Mesodermal cell (in vitro differentiated cells): Measurements from ENCODE around the gene NGEF.
"Not testable (repeated sequence)": the region's sequence is repeated elsewhere in the genome, so short reads cannot be mapped to it uniquely, and the experiment has no call there.

Source experiments
- H3K27ac ChIP-seq: 2 replicates; pipeline ENCODE4 v1.7.0; 2013; ENCODE audit warnings: mild to moderate bottlenecking, low read depth, low read length, moderate library complexity; ENCODE audit not compliant: severe bottlenecking
- H3K36me3 ChIP-seq: 2 replicates; pipeline ENCODE4 v1.7.1; 2013; ENCODE audit warnings: mild to moderate bottlenecking, low read length, moderate library complexity; ENCODE audit not compliant: control insufficient read depth, insufficient read depth
- H3K4me1 ChIP-seq: one replicate; pipeline ENCODE4 v1.7.1; 2013; ENCODE audit warnings: mild to moderate bottlenecking, low read length; ENCODE audit not compliant: insufficient read depth, control insufficient read depth, poor library complexity, severe bottlenecking
- H3K4me3 ChIP-seq: 2 replicates; pipeline ENCODE4 v1.7.0; 2013; ENCODE audit warnings: low read length, control low read depth, mild to moderate bottlenecking; ENCODE audit not compliant: insufficient read depth, poor library complexity, severe bottlenecking; ENCODE audit errors: extremely low read depth
- H3K9me3 ChIP-seq: 2 replicates; pipeline ENCODE4 v1.7.1; 2013; ENCODE audit warnings: mild to moderate bottlenecking, low read length, moderate library complexity; ENCODE audit not compliant: control insufficient read depth
- WGBS, 2 experiments: methylation state at CpG; one replicate each; pipeline ENCODE4 v1.1.5; 2013; ENCODE audit warnings: missing lambda C conversion rate in 2 of 2; ENCODE audit not compliant: insufficient coverage in 2 of 2; 5-methylcytosine and 5-hydroxymethylcytosine counted together

The NGEF gene

DNA sequence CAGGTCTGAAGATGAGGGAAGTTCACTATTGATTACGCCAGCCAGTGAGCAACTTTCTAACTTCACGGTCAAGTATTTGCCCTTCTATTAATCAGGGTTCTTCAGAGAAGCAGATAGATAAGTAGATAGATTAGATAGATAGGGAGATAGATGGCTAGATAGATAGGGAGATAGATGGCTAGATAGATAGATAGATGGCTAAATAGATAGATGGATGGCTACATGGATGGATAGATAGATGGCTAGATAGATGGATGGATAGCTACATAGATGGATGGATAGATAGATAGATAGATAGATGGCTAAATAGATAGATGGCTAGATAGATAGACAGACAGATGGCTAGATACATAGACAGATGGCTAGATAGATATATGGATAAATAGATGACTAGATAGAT is 42.3 kb upstream of the NGEF start:
- 95 to 100% methylated on average over 2 of the region's 2 CpGs for WGBS, 2 experiments
- Histone ChIP-seq H3K27ac (no peak overlapping the region), H3K36me3 (no peaks in the 10 kb centered on the region)

DNA sequence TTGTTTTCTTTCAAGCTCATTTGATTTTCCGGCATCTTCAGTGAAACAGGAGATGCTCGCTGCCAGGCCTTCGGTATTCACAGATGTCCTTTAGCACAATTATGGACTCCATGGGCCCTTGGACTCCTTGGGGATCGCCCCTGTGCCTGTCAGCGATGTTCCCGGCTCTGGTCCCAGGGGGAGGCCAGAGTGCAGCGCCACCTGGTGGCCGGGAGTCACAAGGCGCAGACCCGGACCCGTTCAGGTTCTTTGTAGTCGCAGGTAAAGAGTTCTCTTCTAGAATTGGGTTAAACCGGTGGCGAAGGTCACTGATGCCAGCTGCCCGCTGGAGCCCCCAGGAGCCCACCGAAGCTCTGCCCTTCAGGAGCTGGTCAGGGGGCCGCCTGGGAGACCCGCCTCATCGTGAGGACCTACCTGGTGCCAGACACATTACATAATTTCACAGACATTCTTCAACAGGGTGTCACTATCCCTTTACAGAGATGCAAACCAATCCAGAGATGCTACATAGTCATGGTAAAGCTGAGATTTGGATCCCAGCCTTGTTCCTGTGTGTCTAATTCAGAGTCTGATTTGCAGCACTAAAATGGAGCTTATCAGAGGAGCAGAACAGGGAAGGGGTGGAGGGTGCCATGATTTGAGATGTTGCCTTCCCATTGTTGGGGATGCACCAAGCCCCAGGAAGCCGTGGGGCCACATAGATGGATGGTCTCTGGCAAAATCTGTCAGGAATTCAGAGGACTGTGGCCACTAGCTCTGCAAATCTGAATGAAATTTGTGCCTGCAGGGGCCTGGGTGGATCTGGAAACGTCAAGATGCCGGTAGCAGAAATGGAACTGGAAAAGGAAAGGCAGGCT is 41.1 kb upstream of the NGEF start:
- WGBS, 2 experiments, result 31% methylated on average over 18 to 21 of the region's 22 CpGs
- no peak overlapping the region for H3K4me3 ChIP-seq
- H3K4me1 ChIP-seq, result no peaks in the 10 kb centered on the region
- H3K36me3 ChIP-seq, result no peaks in the 10 kb centered on the region
- no peak overlapping the region for H3K27ac ChIP-seq
- H3K9me3 ChIP-seq, result no peaks in the 10 kb centered on the region

More for the DNA sequence above, 42.3 kb upstream of the NGEF start:
- H3K4me3 ChIP-seq, result no peak overlapping the region
- H3K4me1 ChIP-seq, result no peaks in the 10 kb centered on the region
- no peaks in the 10 kb centered on the region for H3K9me3 ChIP-seq

DNA sequence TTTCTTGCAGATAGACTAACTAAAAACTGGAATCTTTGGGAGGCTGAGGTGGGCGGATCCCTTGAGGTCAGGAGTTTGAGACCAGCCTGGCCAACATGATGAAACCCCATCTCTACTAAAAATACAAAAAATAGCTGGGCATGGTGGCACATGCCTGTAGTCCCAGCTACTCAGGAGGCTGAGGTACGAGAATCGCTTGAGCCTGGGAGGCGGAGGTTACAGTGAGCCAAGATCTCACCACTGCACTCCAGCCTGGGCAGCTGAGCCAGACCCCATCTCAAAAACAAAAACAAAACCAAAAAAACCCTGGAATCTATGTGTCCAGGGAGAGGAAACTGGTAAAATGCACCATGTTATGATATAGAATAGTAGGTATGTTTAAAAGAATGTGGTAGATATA is 39.5 kb upstream of the NGEF start:
- H3K27ac ChIP-seq, H3K4me1 ChIP-seq, H3K36me3 ChIP-seq, H3K9me3 ChIP-seq, H3K4me3 ChIP-seq: not testable (repeated sequence)
- WGBS, 2 experiments, result 80 to 91% methylated on average over 2 to 4 of the region's 4 CpGs

DNA sequence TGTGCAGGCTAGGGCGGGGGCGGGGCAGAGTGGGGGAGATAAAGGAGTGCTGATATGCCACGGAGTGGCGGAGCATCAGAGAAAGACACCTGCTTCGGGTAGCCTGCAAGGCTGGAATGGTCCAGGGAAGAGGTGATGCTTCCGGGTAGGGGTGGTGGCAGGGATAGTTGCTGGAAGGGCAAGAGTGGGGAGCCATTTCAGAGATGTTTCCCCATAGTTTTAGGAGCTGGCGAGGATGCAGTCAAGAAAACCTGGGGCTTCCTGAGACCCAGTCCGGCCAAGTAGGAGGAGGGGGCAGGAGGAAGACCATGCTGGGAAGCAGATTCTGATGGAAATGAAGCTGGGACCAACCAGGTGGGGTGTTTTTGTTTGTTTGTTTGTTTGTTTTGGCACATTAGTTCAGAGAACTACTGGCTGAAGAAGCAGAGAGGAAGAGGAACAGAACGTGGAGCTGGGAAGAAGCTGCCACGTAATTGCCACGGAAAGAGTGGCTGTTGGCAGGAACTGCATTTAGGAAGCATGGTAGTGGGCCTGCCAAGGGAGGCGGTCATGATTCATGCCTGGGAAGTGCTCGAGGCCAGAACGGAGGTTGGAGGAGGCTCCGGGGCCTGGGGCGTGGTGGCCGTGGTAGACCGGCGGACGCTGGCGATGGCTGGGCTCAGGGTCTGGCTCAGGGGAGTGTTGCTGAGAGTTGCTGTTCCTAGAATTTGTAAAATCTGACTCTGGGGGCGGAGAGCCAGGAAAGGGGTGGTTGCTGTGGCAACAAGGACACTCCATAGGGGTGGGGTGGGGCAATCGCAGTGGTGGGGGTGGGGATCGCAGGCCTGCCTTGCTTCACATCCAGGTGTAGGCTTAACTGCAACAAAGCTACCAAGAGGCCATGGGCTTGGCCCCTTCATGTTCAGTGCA is 38.4 kb upstream of the NGEF start:
- no peaks in the 10 kb centered on the region for H3K9me3 ChIP-seq
- no peak overlapping the region for H3K27ac ChIP-seq
- 20% methylated on average over 20 to 22 of the region's 24 CpGs for WGBS, 2 experiments
- H3K4me3 ChIP-seq, result no peak overlapping the region
- H3K4me1 ChIP-seq, result no peaks in the 10 kb centered on the region
- no peaks in the 10 kb centered on the region for H3K36me3 ChIP-seq

DNA sequence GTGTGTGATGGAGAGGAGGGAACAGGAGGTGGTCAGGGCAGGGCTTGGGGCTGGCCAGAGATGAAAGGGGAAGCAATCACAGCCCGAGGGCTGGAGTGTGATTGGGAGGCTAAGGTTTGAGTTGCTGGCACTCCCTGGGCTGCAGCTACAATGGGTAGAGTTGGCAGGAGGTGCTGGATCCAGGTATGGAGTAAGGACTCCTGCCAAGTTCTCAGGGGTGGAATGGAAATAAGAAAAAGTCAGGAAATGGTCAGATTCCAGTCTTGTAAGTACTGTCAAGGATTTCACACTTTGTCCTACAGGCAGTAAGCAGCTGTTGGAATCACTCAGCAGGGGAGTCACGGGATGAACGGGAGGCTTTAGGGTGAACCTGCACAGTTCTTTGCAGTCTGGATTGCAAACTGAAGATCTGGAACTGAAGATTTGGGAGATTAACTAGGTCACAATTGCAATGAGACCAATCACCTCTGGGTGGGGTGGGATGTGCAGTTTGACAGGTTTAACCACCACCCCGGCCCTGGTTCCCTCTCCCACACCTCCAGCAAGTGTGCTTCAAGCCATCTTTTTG is 36.2 kb upstream of the NGEF start:
- Histone ChIP-seq H3K4me3 (no peak overlapping the region), H3K27ac (no peak overlapping the region), H3K4me1 (no peaks in the 10 kb centered on the region), H3K36me3 (no peaks in the 10 kb centered on the region), H3K9me3 (no peaks in the 10 kb centered on the region)
- 60 to 63% methylated on average over 3 of the region's 4 CpGs for WGBS, 2 experiments

DNA sequence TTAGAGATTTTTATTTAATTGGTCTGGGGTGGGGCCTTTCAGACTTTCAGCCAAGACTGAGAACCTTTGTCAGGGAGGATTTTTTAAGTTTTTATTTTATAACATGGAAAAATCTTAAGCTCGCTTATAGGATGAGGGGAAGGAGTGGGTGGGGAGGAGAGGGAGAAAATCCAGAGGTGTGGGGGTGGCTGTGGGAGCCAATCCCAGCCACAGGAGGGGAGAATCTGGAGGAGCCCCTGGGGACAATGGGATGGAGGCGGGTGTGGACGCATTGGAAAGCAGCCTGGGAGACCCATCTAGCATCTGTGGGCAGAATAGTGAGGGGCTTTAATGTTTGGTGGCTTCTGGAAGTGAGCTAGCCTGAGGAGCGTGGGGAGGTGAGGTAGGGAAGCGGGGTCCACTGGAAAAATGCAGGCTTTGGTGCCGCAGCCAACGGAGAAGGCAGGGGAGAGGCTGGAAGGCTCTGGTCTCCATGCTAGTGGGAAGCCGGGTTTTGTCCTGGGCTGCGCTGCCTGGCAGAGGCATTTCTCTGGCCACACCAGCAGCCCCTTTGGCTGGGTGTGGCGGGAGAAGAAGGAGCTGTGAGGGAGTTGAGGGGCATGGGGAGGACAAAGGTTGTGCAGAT is 35.6 kb upstream of the NGEF start:
- H3K4me1 ChIP-seq, result no peaks in the 10 kb centered on the region
- no peak overlapping the region for H3K27ac ChIP-seq
- H3K9me3 ChIP-seq, result no peaks in the 10 kb centered on the region
- WGBS, 2 experiments, result 77 to 89% methylated on average over 5 to 10 of the region's 10 CpGs
- H3K4me3 ChIP-seq, result no peak overlapping the region
- no peaks in the 10 kb centered on the region for H3K36me3 ChIP-seq

DNA sequence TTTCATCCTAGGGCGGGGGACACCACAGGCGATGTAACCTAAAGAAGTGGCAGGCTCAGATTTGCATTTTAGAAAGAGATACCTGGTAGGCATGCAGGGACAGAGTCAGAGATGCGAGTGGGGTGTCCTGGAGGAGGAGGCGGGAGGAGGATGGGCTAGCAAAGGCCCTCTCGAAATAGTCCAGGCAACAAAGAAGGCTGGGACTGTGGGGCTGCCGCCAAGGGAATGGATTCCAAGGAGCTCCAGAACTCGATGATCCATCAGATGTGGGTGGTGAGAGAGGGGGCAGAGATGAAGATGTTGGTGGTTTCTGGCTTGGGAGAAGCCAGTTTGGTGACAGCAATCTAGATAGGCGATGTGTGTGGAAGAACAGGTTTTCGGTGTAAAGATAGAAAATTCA is 34.6 kb upstream of the NGEF start:
- H3K27ac ChIP-seq, result no peak overlapping the region
- no peaks in the 10 kb centered on the region for H3K9me3 ChIP-seq
- WGBS, 2 experiments, result 78 to 90% methylated on average over 9 of the region's 9 CpGs
- H3K36me3 ChIP-seq, result no peaks in the 10 kb centered on the region
- H3K4me3 ChIP-seq, result no peak overlapping the region
- H3K4me1 ChIP-seq, result no peaks in the 10 kb centered on the region

DNA sequence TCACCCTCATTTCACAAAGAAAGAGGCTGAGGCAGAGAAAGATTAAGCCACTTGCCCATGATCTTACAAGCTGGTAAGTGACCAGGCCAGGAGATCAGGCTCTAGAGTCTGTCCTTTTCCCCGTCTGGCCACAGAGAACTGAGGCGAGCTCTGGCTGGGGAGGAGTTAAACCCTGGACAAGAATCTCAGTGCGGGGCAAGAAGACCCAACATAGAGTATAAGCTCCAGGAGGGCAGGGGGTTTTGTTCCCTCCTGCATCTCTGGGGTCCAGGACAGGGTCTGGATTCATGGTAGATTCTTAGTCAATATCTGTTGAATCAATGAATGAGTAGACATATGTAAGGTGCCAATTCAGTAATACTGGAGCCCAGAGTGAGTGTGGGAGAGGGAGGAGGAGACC is 34.1 kb upstream of the NGEF start:
- WGBS, 2 experiments, result 79 to 94% methylated on average over 2 to 3 of the region's 3 CpGs
- H3K4me3 ChIP-seq, result no peak overlapping the region
- H3K9me3 ChIP-seq, result no peaks in the 10 kb centered on the region
- no peaks in the 10 kb centered on the region for H3K4me1 ChIP-seq
- H3K36me3 ChIP-seq, result no peaks in the 10 kb centered on the region
- H3K27ac ChIP-seq, result no peak overlapping the region

DNA sequence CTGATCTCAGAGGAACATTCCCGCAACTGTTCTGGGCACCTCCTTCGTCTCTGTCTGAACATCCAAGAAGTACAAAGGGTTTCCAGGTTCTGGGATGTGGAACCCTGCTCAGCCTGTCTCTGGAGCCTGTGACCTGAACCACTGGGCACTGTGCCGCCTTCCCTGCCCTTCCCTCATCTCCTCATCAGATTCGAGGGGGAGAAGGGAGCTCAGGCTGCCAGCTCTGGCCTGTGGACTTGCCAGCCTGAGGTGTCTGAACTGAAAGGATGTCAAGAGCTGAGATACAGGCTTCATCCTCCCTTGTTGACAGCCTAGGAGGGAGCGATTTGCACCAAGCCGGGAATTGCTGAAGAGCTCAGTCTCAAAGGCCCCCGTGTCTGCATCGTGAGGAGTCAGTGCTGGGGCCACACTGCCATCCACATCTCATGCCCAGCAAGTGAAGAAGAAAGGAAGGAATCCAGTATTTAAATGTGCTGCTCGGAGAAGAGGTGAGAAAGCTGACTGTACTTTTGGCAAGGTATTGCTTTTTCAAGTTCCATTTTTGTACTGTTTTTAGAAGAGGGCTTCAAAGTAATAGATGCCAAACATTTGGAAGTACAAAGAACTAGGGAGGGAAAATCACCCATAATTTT is 32.0 kb upstream of the NGEF start:
- 85 to 89% methylated on average over 7 to 8 of the region's 9 CpGs for WGBS, 2 experiments
- Histone ChIP-seq H3K9me3 (no peaks in the 10 kb centered on the region), H3K36me3 (no peaks in the 10 kb centered on the region), H3K4me1 (no peaks in the 10 kb centered on the region), H3K27ac (no peak overlapping the region), H3K4me3 (no peak overlapping the region)

DNA sequence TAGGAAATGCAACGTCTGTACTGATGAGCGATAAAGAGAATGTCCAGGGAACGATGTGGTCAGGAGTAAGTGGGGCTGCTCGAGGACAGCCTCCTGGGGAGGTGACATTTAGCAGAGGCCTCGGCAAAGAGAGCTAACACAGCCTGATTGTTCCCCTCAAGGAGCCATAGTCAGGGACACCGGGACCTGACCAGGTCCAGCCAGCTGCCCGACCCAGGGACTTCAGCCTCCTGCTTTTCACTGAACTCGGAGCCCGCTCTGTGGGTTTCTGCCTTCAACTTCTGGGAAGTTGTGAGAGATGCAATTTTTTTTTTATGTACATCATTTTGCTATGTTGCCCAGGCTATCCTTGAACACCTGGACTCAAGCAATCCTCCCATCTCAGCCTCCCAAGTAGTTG is 29.5 kb upstream of the NGEF start:
- Histone ChIP-seq H3K4me1 (no peaks in the 10 kb centered on the region), H3K36me3 (no peaks in the 10 kb centered on the region), H3K4me3 (no peak overlapping the region), H3K9me3 (no peaks in the 10 kb centered on the region), H3K27ac (no peak overlapping the region)
- 90 to 95% methylated on average over 7 to 8 of the region's 9 CpGs for WGBS, 2 experiments
